NCI-H345 treated with DMSO at 0.1 percent for 48 hours (cell line): Measurements from ENCODE around the gene ZFPL1.
A peak's percentile ranks its signal among the peaks of the same experiment; 100 is the strongest.
"Not testable (repeated sequence)": the region's sequence is repeated elsewhere in the genome, so short reads cannot be mapped to it uniquely, and the experiment has no call there.

Source experiments
- DNase-seq: peaks from one replicate; lab custom pipeline; 2025; ENCODE audit not compliant: unreplicated experiment; lab: John Stamatoyannopoulos, UW

The ZFPL1 gene

GRCh38 chr11:65113361-65113756, 29.3 kb downstream of the ZFPL1 start:
- no peak for DNase-seq

- DNase-seq, result no peak
These were observed 29.8 kb downstream of the ZFPL1 start for GRCh38 chr11:65113839-65114238.

DNA sequence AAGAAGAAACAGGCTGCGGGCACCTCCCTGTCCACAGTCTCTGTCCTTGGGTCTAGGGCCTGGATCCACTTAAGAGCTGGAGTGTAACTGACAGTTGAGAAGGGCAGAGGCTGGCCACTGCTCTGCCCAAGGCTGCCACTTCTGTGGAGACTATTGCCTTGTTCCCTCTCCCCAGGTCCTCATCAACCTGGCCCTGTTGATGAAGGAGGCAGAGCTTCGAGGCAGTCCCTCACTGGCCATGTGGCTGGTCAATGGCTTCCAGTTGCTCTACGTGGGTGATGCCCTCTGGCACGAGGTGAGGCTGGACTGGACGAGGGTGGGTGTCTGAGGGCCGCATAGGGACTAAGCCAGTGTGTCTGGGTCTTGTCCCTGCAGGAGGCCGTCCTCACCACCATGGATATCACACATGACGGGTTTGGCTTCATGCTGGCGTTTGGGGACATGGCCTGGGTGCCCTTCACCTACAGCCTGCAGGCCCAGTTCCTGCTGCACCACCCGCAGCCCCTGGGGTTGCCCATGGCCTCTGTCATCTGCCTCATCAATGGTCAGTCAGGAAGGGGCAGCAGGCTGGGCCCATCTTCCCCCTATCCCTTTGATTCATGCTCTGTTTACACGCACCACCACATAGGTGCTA, 30.6 kb downstream of the ZFPL1 start:
- no peak for DNase-seq

DNA sequence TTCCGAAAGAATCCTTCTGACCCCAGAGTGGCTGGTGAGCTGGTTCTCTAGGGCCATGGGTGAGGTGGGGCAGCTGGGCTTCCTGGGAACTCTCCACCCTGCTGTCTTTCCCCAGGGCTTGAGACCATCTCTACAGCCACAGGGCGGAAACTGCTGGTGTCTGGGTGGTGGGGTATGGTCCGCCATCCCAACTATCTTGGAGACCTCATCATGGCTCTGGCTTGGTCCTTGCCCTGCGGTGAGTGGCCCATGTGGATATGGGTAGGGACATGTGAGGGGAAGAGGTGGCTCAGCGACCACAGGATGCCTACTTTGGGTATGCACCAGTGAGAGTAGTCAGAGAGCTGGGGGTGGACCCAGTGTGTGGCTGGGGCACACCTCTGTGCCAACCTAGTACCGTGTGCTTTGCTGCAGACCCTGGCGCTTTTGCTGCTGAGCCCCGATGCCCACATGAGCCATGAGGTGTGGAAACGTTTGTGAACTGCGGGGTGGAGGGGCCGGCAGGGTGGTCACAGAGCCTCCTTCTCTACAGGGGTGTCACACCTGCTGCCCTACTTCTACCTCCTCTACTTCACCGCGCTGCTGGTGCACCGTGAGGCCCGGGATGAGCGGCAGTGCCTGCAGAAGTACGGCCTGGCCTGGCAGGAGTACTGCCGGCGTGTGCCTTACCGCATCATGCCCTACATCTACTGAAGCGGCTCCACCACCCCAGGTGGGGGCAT, 31.5 kb downstream of the ZFPL1 start:
- DNase-seq, result no peak

DNA sequence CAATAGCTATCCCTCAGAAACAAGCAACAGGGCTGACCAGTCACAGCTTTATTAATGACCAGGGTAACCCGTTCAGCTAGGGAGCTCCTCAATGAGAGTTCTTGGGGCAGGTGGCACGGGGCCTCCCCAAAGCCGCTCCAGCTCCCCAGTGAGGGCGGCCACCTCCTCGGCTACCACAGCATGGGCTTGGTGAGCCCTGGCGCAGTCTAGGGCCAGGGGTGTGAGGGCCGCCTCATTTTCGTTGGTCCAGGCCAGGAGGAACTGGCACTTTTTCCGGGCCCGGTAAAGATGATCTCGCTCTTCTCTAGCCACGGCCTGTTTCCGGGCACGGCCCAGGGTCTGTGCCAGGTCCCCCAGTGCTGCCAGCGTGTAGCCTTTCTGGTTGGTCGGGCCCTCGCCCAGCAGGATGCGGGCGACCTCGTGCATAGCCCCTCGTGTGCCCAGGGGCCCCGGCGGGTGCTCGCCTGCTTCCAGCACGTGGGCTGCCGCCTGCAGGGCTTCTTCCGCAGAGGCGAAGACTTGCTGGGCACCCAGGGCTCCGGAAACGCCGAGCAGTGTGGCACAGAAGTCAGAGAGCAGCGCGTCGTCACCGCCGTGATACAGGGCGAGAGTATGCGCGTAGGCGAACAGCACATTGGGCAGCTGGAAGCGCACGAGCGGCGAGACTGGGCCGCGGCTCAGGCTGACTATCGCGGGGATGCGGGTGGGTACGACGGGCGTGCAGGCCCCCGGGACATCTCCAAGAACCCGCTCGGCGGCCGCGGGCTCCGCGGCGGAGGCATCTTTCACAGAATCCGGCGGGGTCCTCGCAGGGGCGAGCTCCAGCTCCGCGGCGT, 32.6 kb downstream of the ZFPL1 start:
- no peak for DNase-seq

DNA sequence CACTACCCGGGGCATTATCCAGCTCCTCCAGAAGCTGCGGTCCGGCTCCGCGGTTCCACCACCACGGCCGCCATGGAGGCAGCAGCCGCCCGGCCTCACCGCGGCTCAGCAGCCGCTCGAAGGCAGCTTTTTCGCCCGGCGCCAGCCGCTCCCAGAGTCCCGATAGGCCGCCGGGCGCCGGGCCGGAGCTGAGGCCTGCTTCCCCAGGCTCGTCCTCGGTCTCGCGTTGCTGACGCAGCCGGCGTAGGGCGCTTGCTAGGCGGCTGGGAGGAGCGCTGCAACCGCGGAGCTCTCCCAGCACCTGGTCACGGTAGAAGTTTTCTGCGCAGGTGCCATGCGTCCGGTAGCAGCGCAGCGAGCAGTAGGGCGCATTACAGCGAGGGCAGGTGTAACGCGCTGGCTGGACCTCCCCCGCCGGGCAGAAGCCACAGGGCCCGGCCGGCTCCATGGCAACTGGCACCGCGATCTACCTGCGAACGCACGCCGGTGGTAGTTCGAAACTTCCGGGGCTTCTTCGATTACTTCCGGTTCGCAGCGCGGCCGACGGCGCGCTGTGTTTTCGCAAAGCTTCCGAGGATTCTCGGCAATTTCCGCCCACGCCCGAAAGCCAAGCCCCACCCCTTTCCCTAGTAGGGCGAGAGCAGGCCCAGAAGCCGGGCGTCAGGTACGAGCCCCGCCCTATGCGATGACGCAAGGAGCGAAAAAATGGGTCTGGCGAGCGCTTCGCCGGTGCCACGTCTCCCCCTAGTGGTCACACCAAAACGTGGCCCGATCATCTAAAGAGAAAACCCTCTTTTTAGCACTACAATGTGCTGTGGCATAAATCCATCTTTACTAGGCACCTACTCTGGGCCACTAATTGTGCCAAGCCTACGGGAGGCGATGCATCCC, 33.4 kb downstream of the ZFPL1 start, which contains the start of gene ZNHIT2:
Gene ZNHIT2 (minus strand): TSS at position 496 of the 891 bp plus-strand sequence. CDS start 48 bp downstream, at position 448.
- peak; percentile 97 for DNase-seq

DNA sequence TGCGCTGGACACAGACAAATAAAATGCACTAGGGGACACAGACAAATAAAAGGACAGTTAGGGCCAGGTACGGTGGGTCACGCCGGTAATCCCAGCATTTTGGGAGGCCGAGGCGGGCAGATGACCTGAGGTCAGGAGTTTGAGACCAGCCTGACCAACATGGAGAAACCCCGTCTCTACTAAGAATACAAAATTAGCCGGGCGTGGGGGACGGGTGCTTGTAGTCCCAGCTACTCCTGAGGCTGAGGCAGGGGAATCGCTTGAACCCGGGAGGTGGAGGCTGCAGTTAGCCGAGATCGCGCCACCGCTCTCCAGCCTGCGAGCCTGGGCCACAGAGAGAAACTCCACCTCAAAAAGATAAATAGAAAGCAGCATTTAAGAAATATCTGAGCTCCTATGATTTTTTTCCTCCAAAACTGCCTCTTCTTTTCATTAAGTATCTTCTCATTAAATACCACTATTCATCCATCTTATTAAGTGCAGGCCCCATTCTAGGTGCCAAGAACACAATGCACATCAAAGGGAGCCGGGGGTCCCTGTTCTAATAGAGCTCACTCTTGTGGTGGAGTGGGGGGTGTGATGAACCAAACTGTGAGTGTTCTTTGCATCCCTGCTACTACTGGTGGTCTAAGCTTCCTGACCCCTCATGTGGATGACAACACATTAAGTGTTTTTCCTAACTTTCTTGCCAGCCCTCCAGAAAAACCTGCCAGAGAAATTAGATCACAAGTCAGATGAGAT, 34.2 kb downstream of the ZFPL1 start:
- no peak for DNase-seq

DNA sequence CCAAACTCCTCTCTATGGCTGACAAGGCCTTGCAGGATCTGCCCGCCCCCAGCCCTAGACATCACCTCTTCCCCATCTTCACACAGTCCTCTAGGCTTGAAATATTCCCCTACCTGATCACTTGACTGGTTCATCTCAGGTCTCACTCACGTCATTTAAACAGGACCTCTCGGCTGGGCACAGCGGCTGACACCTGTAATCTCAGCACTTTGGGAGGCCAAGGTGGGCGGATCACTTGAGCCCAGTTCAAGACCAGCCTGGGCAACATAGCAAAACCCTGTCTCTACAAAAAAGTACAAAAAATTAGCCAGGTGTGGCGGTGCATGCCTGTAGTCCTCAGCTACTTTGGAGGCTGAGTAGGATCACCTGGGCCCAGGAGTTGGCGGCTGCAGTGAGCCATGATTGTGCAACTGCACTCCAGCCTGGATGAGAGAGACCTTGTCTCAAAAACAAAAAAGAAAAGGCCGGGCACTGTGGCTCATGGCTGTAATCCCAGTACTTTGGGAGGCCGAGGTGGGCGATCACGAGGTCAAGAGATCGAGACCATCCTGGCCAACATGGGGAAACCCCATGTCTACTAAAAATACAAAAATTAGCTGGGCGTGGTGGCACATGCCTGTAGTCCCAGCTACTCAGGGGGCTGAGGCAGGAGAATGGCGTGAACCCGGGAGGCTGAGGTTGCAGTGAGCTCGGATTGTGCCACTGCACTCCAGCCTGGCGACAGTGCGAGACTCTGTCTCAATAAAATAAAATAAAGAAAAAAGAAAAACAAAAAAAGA, 35.1 kb downstream of the ZFPL1 start:
- DNase-seq, result not testable (repeated sequence)

GRCh38 chr11:65119670-65119995, 35.6 kb downstream of the ZFPL1 start:
- DNase-seq, result no peak

- DNase-seq, result no peak
These were observed 36.8 kb downstream of the ZFPL1 start for GRCh38 chr11:65120831-65121230.

DNA sequence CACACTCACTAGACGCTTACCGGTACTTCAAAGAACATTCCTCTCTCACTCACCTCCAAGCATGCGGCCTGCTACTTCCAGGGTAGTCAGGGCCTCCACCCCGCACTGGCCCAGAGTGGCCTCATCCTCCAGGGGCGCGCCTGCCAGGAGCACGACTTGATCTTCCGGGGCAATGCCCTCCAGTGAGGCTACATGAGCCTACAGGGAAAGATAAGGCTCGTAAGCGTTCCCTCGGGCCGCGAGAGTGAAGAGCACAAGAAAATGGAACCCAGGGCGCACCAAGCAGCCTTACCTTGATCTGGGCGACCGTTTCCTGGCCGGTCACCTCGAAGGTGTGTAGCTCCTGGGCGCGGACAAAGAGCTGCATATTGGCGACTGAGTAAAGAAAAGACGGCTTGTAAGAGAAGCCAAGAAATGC, 37.4 kb downstream of the ZFPL1 start:
- no peak for DNase-seq

DNA sequence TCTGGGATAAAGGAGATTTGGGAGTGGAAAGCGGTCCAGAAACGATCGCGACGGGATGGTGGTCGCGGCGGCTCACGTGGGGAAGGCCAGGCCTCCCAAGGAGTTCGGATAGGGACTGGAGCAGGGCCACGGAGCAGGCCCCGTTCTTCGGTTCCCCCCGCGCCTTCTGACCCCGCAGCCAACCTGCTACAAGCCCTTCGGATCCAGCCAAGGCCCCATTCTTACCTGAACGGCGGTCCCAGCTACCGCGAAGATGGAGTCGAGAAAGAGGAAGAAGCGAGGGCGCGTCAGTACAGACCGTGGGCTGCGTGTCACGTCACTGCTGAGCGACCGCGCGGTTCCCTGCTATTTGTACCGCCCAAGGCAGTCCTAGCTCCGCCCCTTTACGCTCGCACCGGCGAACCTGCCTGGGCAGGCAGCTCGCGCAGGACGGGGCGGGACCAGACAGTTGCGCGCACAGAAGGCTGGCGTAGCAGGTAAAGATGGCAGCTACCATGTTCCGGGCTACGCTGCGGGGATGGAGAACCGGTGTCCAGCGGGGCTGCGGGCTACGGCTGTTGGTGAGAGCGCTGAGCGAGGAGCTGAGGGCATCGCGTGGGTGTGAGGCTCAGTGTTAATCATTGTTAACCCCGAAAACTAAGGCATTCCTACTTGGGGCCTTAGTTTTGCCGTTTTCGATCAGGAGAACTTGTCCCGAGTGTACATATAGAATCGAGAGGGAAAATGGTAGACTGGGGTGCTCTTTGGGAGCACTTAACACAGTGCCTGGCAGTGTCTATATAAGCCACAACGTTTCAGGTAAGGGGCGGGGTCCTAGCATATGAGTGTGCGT, 38.1 kb downstream of the ZFPL1 start, which contains the start of the genes FAU and MRPL49:
Gene FAU (minus strand): TSS at position 270 of the 832 bp plus-strand sequence. CDS start 321 bp downstream, outside the sequence.
Gene MRPL49 (plus strand): TSS at position 457 of the 832 bp plus-strand sequence. CDS start 26 bp downstream, at position 483.
- DNase-seq, result peak; percentile 98

DNA sequence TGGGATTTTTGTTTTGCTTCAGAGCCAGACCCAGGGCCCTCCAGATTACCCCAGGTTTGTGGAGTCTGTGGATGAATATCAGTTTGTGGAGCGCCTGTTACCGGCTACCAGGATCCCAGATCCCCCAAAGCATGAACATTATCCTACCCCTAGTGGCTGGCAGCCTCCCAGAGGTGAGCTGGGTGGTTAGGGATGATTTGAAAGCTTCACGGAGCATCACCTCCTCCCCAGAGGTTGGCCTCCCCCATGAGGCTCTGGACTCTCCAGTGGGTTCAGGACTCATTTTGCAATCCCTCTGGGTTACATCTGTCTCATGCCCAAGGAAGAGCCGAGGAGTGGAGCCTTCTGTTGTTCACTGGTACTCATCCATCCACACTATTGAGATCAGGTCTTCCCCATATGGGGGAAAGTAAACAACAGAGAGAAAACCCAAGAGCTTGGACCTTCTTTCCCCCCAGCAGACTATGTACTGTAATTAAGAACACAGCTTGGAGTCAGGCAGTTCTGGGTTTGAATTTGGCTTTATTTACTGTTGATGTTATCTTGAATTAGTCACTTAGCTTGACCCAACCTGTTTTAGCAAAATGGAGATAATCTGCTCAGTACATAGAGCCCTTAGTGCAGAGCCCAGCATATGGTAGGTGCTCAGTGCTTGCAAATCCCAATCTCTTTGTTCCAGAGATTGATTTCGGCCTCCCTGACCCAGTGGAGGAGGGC, 40.6 kb downstream of the ZFPL1 start:
- DNase-seq, result no peak

GRCh38 chr11:65125197-65126056, 41.4 kb downstream of the ZFPL1 start:
- no peak for DNase-seq

- no peak for DNase-seq
These were observed 42.7 kb downstream of the ZFPL1 start for GRCh38 chr11:65126624-65127274.
